ENCODE results near the gene ME2.
"Not testable (repeated sequence)": the region's sequence is repeated elsewhere in the genome, so short reads cannot be mapped to it uniquely, and the experiment has no call there.

Gene ME2

GRCh38 chr18:50961974-50962373 is 83.1 kb downstream of the ME2 start:
- no peaks in the 10 kb centered on the region for H3K27me3 ChIP-seq (ENCODE audit: control insufficient read depth, insufficient read depth, low read length)
- H3K4me1 ChIP-seq (ENCODE audit: control insufficient read depth, insufficient read depth, low read length) = no peaks in the 10 kb centered on the region
- no peaks in the 10 kb centered on the region for H3K36me3 ChIP-seq (ENCODE audit: control insufficient read depth, insufficient read depth, low read length)
- H3K4me3 ChIP-seq (ENCODE audit: low read length) = no peak overlapping the region
- peaks cover 6% of the 10 kb centered on the region for H3K9me3 ChIP-seq (ENCODE audit: control insufficient read depth, low read length)
- no peak overlapping the region for H3K9ac ChIP-seq (ENCODE audit: low read length)

- H3K9me3 ChIP-seq (ENCODE audit: control insufficient read depth, low read length) = no peaks in the 10 kb centered on the region
- peaks cover 16% of the 10 kb centered on the region for H3K4me1 ChIP-seq (ENCODE audit: control insufficient read depth, insufficient read depth, low read length)
- peak within 1 kb of the TSS; percentile 100 for H3K9ac ChIP-seq (ENCODE audit: low read length)
Observed at GRCh38 chr18:50967714-50968661, 89.1 kb downstream of the ME2 start, which contains the start of gene ELAC1. Gene ELAC1 (plus strand): TSS chr18:50968040. CDS start chr18:50974405, 6,365 bp downstream.

GRCh38 chr18:50969448-50969847 is 90.5 kb downstream of the ME2 start:
- Histone ChIP-seq H3K4me1 (ENCODE audit: control insufficient read depth, insufficient read depth, low read length) (peaks cover 22% of the 10 kb centered on the region), H3K9me3 (ENCODE audit: control insufficient read depth, low read length) (no peaks in the 10 kb centered on the region), H3K36me3 (ENCODE audit: control insufficient read depth, insufficient read depth, low read length) (no peaks in the 10 kb centered on the region), H3K4me3 (ENCODE audit: low read length) (no peak overlapping the region), H3K9ac (ENCODE audit: low read length) (no peak overlapping the region), H3K27me3 (ENCODE audit: control insufficient read depth, insufficient read depth, low read length) (no peaks in the 10 kb centered on the region)

More at GRCh38 chr18:50967714-50968661, 89.1 kb downstream of the ME2 start, which contains the start of gene ELAC1:
- Histone ChIP-seq H3K4me3 (ENCODE audit: low read length) (peak within 1 kb of the TSS; percentile 92), H3K36me3 (ENCODE audit: control insufficient read depth, insufficient read depth, low read length) (no peaks in the 10 kb centered on the region), H3K27me3 (ENCODE audit: control insufficient read depth, insufficient read depth, low read length) (no peaks in the 10 kb centered on the region)

- Histone ChIP-seq H3K27me3 (ENCODE audit: control insufficient read depth, insufficient read depth, low read length) (no peaks in the 10 kb centered on the region), H3K9me3 (ENCODE audit: control insufficient read depth, low read length) (no peaks in the 10 kb centered on the region), H3K36me3 (ENCODE audit: control insufficient read depth, insufficient read depth, low read length) (no peaks in the 10 kb centered on the region), H3K4me3 (ENCODE audit: low read length) (no peak overlapping the region), H3K9ac (ENCODE audit: low read length) (no peak overlapping the region), H3K4me1 (ENCODE audit: control insufficient read depth, insufficient read depth, low read length) (peaks cover 22% of the 10 kb centered on the region)
Observed at GRCh38 chr18:50970006-50970405, 91.1 kb downstream of the ME2 start.

- not testable (repeated sequence) for H3K9me3 ChIP-seq (ENCODE audit: control insufficient read depth, low read length); H3K9ac ChIP-seq (ENCODE audit: low read length); H3K4me3 ChIP-seq (ENCODE audit: low read length); H3K36me3 ChIP-seq (ENCODE audit: control insufficient read depth, insufficient read depth, low read length); H3K27me3 ChIP-seq (ENCODE audit: control insufficient read depth, insufficient read depth, low read length)
- peaks cover 22% of the 10 kb centered on the region for H3K4me1 ChIP-seq (ENCODE audit: control insufficient read depth, insufficient read depth, low read length)
Observed at GRCh38 chr18:50972404-50972803, 93.5 kb downstream of the ME2 start.

- Histone ChIP-seq H3K36me3 (ENCODE audit: control insufficient read depth, insufficient read depth, low read length) (peaks cover 4% of the 10 kb centered on the region), H3K4me3 (ENCODE audit: low read length) (no peak overlapping the region), H3K9me3 (ENCODE audit: control insufficient read depth, low read length) (peaks cover 7% of the 10 kb centered on the region), H3K4me1 (ENCODE audit: control insufficient read depth, insufficient read depth, low read length) (peaks cover 22% of the 10 kb centered on the region), H3K27me3 (ENCODE audit: control insufficient read depth, insufficient read depth, low read length) (no peaks in the 10 kb centered on the region), H3K9ac (ENCODE audit: low read length) (no peak overlapping the region)
Observed at GRCh38 chr18:50973367-50974126, 94.6 kb downstream of the ME2 start.

- H3K36me3 ChIP-seq (ENCODE audit: control insufficient read depth, insufficient read depth, low read length) = peaks cover 4% of the 10 kb centered on the region
- no peak overlapping the region for H3K4me3 ChIP-seq (ENCODE audit: low read length)
- H3K9me3 ChIP-seq (ENCODE audit: control insufficient read depth, low read length) = peaks cover 7% of the 10 kb centered on the region
- no peak overlapping the region for H3K9ac ChIP-seq (ENCODE audit: low read length)
- H3K27me3 ChIP-seq (ENCODE audit: control insufficient read depth, insufficient read depth, low read length) = no peaks in the 10 kb centered on the region
- peaks cover 6% of the 10 kb centered on the region for H3K4me1 ChIP-seq (ENCODE audit: control insufficient read depth, insufficient read depth, low read length)
Observed at GRCh38 chr18:50977037-50977760, 98.3 kb downstream of the ME2 start.

GRCh38 chr18:50981381-50981780 is 102.5 kb downstream of the ME2 start:
- H3K27me3 ChIP-seq (ENCODE audit: control insufficient read depth, insufficient read depth, low read length) = no peaks in the 10 kb centered on the region
- H3K4me3 ChIP-seq (ENCODE audit: low read length) = no peak overlapping the region
- H3K9me3 ChIP-seq (ENCODE audit: control insufficient read depth, low read length) = peaks cover 7% of the 10 kb centered on the region
- no peak overlapping the region for H3K9ac ChIP-seq (ENCODE audit: low read length)
- no peaks in the 10 kb centered on the region for H3K4me1 ChIP-seq (ENCODE audit: control insufficient read depth, insufficient read depth, low read length)
- H3K36me3 ChIP-seq (ENCODE audit: control insufficient read depth, insufficient read depth, low read length) = peaks cover 4% of the 10 kb centered on the region

GRCh38 chr18:50982086-50982801 is 103.3 kb downstream of the ME2 start:
- Histone ChIP-seq H3K4me3 (ENCODE audit: low read length) (no peak overlapping the region), H3K9ac (ENCODE audit: low read length) (no peak overlapping the region), H3K9me3 (ENCODE audit: control insufficient read depth, low read length) (peaks cover 3% of the 10 kb centered on the region), H3K27me3 (ENCODE audit: control insufficient read depth, insufficient read depth, low read length) (no peaks in the 10 kb centered on the region), H3K36me3 (ENCODE audit: control insufficient read depth, insufficient read depth, low read length) (peaks cover under 1% of the 10 kb centered on the region), H3K4me1 (ENCODE audit: control insufficient read depth, insufficient read depth, low read length) (no peaks in the 10 kb centered on the region)

- no peaks in the 10 kb centered on the region for H3K27me3 ChIP-seq (ENCODE audit: control insufficient read depth, insufficient read depth, low read length)
- H3K4me3 ChIP-seq (ENCODE audit: low read length) = no peak overlapping the region
- H3K36me3 ChIP-seq (ENCODE audit: control insufficient read depth, insufficient read depth, low read length) = no peaks in the 10 kb centered on the region
- H3K4me1 ChIP-seq (ENCODE audit: control insufficient read depth, insufficient read depth, low read length) = no peaks in the 10 kb centered on the region
- H3K9me3 ChIP-seq (ENCODE audit: control insufficient read depth, low read length) = no peaks in the 10 kb centered on the region
- no peak overlapping the region for H3K9ac ChIP-seq (ENCODE audit: low read length)
Observed at GRCh38 chr18:50982802-50983179, 103.9 kb downstream of the ME2 start.

- H3K36me3 ChIP-seq (ENCODE audit: control insufficient read depth, insufficient read depth, low read length) = no peaks in the 10 kb centered on the region
- H3K4me3 ChIP-seq (ENCODE audit: low read length) = no peak overlapping the region
- H3K9ac ChIP-seq (ENCODE audit: low read length) = no peak overlapping the region
- no peaks in the 10 kb centered on the region for H3K9me3 ChIP-seq (ENCODE audit: control insufficient read depth, low read length)
- H3K4me1 ChIP-seq (ENCODE audit: control insufficient read depth, insufficient read depth, low read length) = no peaks in the 10 kb centered on the region
- H3K27me3 ChIP-seq (ENCODE audit: control insufficient read depth, insufficient read depth, low read length) = no peaks in the 10 kb centered on the region
Observed at GRCh38 chr18:50986360-50987087, 107.6 kb downstream of the ME2 start.

All from mucosa of stomach (tissue), 1 donor.